ENCODE data around the gene HSDL1. TPM values are rescaled to one million over a fixed set of nuclear protein-coding genes. Genes with fewer than 3 reads are reported as not detected.
A peak's percentile ranks its signal among the peaks of the same experiment; 100 is the strongest.

HSDL1 gene
- polyA plus RNA-seq, 2 of the 4 experiments (the other 2 are of a cell fraction) = 17.9 to 24.9 TPM

GRCh38 chr16:84088695-84089395 is 56.1 kb downstream of the HSDL1 start:
- FAIRE-seq = no peak
- ChIA-PET CTCF (interaction anchor here (0.7 to 3.4 kb wide), 13 partner anchors 9 to 302 kb away, joined by 3 to 17 read pairs (median 4); partner anchors contain the start of genes MBTPS1 and TAF1C), POLR2A (no interaction called here)
- Histone ChIP-seq H3K4me2 (no peak overlapping the region), H3K4me3 (no peak overlapping the region), H3K9me3 (no peaks in the 10 kb centered on the region), H3K4me1 (no peaks in the 10 kb centered on the region), H3K27ac (no peak overlapping the region)
- ATAC-seq = peak in 1 of 2 experiments; percentile 34; a peak in 1 of 6 replicates
- WGBS (ENCODE audit: missing lambda C conversion rate) = 83% methylated on average over 15 of the region's 15 CpGs
- TF ChIP-seq HOXA7 (CRISPR knock-in tag; IDR thresholded peaks at IDR 0.05) (no peak), PHF8 (IDR thresholded peaks at IDR 0.05; ENCODE audit: borderline replicate concordance, low read depth) (no peak), ZC3H11A (IDR thresholded peaks at IDR 0.05) (no peak)
- DNase-seq (ENCODE audit: low read depth in 1 of 2, low spot score in 1 of 2) = peak in 1 of 2 experiments; percentile 20

- H3K4me3 ChIP-seq = no peak overlapping the region
- TF ChIP-seq GATA3 (IDR thresholded peaks at IDR 0.05; ENCODE audit: borderline replicate concordance) = no peak
- no peak for TF ChIP-seq POLR2AphosphoS2 (conservative IDR thresholded peaks at IDR 0.05; ENCODE audit: low read length)
- TF ChIP-seq ELK1 (IDR thresholded peaks at IDR 0.05; ENCODE audit: low read depth, low read length) = no peak
- TF ChIP-seq MAFK (IDR thresholded peaks at IDR 0.05; ENCODE audit: partially characterized antibody) = no peak
- no peak for TF ChIP-seq RARB (CRISPR knock-in tag; IDR thresholded peaks at IDR 0.05)
- TF ChIP-seq ESRRA (IDR thresholded peaks at IDR 0.05; ENCODE audit: borderline replicate concordance, low read length) = no peak
- no peak for TF ChIP-seq FOSB (CRISPR knock-in tag; IDR thresholded peaks at IDR 0.05)
- TF ChIP-seq EHMT2 (IDR thresholded peaks at IDR 0.05; ENCODE audit: low read depth) = no peak
- no peak for TF ChIP-seq ZFP36 (IDR thresholded peaks at IDR 0.05; ENCODE audit: borderline replicate concordance, partially characterized antibody)
- ChIA-PET POLR2A (interaction anchor here (0.6 to 0.7 kb wide), 2 partner anchors 29 to 104 kb away, joined by 3 to 6 read pairs; partner anchors contain the start of gene MBTPS1), CTCF (interaction anchor here (0.6 to 3.4 kb wide), 11 partner anchors 7 to 396 kb away, joined by 3 to 17 read pairs (median 6); partner anchors contain the start of gene TAF1C)
- ATAC-seq (no peak), FAIRE-seq (no peak), DNase-seq (ENCODE audit: low read depth in 1 of 2, low spot score in 1 of 2) (no peak)
- no peaks in the 10 kb centered on the region for H3K9me3 ChIP-seq
- no peaks in the 10 kb centered on the region for H3K4me1 ChIP-seq
- no peak overlapping the region for H3K4me2 ChIP-seq
- WGBS (ENCODE audit: missing lambda C conversion rate) = 85% methylated on average over 11 of the region's 11 CpGs
- H3K27ac ChIP-seq = no peak overlapping the region
Measured at GRCh38 chr16:84087466-84088151, 57.4 kb downstream of the HSDL1 start.

DNA sequence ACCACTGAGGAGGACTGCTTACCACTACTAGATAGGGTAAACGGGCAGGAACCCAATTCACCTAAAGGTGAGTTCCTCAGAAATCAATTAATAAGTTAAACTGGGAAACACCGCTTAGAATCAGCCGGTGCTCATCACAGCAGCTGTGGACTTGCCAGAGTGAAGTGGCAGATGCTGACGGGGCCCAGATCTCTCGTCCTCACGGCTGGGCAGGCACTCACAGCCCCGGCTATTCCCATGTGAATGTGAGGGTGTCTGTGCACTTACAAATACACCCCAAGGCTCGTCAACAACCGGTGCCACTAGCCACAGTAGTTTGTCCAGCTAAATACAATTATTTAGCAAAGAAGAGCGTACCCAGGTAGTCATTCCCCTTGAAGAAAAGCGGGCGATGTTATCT is 58.0 kb downstream of the HSDL1 start:
- Histone ChIP-seq H3K4me3 (no peak overlapping the region), H3K27ac (no peak overlapping the region), H3K4me1 (no peaks in the 10 kb centered on the region), H3K9me3 (no peaks in the 10 kb centered on the region), H3K4me2 (no peak overlapping the region)
- FAIRE-seq (no peak), ATAC-seq (no peak), DNase-seq (ENCODE audit: low read depth in 1 of 2, low spot score in 1 of 2) (no peak)
- ChIA-PET CTCF (interaction anchor here (0.9 to 3.4 kb wide), 10 partner anchors 9 to 397 kb away, joined by 3 to 17 read pairs (median 6); partner anchors contain the start of gene TAF1C), POLR2A (interaction anchor here (0.7 kb wide), 1 partner anchor 30 kb away, joined by 3 read pairs; the partner anchor contains the start of gene MBTPS1)
- TF ChIP-seq KDM5A (IDR thresholded peaks at IDR 0.05) = no peak
- no peak for TF ChIP-seq GATA3 (IDR thresholded peaks at IDR 0.05; ENCODE audit: borderline replicate concordance)
- no peak for TF ChIP-seq MYC (IDR thresholded peaks at IDR 0.05; ENCODE audit: borderline replicate concordance, low read length)
- TF ChIP-seq, protein P1, sequence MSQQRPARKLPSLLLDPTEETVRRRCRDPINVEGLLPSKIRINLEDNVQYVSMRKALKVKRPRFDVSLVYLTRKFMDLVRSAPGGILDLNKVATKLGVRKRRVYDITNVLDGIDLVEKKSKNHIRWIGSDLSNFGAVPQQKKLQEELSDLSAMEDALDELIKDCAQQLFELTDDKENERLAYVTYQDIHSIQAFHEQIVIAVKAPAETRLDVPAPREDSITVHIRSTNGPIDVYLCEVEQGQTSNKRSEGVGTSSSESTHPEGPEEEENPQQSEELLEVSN (IDR thresholded peaks at IDR 0.05; ENCODE audit: borderline replicate concordance, low read depth) = no peak
- no peak for TF ChIP-seq RAD21 (conservative IDR thresholded peaks at IDR 0.05 in 1 of 2, IDR thresholded peaks at IDR 0.05 in 1 of 2)
- TF ChIP-seq, protein P2, sequence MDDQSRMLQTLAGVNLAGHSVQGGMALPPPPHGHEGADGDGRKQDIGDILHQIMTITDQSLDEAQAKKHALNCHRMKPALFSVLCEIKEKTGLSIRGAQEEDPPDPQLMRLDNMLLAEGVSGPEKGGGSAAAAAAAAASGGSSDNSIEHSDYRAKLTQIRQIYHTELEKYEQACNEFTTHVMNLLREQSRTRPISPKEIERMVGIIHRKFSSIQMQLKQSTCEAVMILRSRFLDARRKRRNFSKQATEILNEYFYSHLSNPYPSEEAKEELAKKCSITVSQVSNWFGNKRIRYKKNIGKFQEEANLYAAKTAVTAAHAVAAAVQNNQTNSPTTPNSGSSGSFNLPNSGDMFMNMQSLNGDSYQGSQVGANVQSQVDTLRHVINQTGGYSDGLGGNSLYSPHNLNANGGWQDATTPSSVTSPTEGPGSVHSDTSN (IDR thresholded peaks at IDR 0.05) = no peak
- TF ChIP-seq, protein P3, sequence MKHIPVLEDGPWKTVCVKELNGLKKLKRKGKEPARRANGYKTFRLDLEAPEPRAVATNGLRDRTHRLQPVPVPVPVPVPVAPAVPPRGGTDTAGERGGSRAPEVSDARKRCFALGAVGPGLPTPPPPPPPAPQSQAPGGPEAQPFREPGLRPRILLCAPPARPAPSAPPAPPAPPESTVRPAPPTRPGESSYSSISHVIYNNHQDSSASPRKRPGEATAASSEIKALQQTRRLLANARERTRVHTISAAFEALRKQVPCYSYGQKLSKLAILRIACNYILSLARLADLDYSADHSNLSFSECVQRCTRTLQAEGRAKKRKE (CRISPR knock-in tag; IDR thresholded peaks at IDR 0.05; ENCODE audit: low read depth) = no peak
- 87% methylated on average over 12 of the region's 12 CpGs for WGBS (ENCODE audit: missing lambda C conversion rate)
